GM18499 (cell line): ENCODE measurements around the gene PPP1R9A.

Experiments used
- ATAC-seq: cut with Tn5 transposase; IDR thresholded peaks from one replicate; pipeline ENCODE4 v1.9.1; 2021; ENCODE audit warnings: moderate number of reproducible peaks; ENCODE audit not compliant: insufficient read depth, unreplicated experiment

PPP1R9A gene

GRCh38 chr7:95088536-95089215, 181.3 kb downstream of the PPP1R9A start:
- ATAC-seq = no peak

GRCh38 chr7:95089414-95090315, 182.3 kb downstream of the PPP1R9A start:
- no peak for ATAC-seq

- ATAC-seq = no peak
These were observed 184.9 kb downstream of the PPP1R9A start for GRCh38 chr7:95092324-95092723.

GRCh38 chr7:95095259-95095965, 188.0 kb downstream of the PPP1R9A start:
- ATAC-seq = no peak

GRCh38 chr7:95095966-95096540, 188.7 kb downstream of the PPP1R9A start:
- no peak for ATAC-seq

GRCh38 chr7:95097291-95097690, 189.9 kb downstream of the PPP1R9A start:
- ATAC-seq = no peak

- ATAC-seq = no peak
These were observed 190.5 kb downstream of the PPP1R9A start for GRCh38 chr7:95097851-95098250.

GRCh38 chr7:95099106-95099505, 191.7 kb downstream of the PPP1R9A start:
- no peak for ATAC-seq

- no peak for ATAC-seq
These were observed 194.0 kb downstream of the PPP1R9A start for GRCh38 chr7:95101422-95101821.

- no peak for ATAC-seq
These were observed 195.3 kb downstream of the PPP1R9A start for GRCh38 chr7:95102662-95103061.

GRCh38 chr7:95104739-95105138, 197.3 kb downstream of the PPP1R9A start:
- no peak for ATAC-seq

- no peak for ATAC-seq
These were observed 198.2 kb downstream of the PPP1R9A start for GRCh38 chr7:95105627-95106026.

- ATAC-seq = no peak
These were observed 199.0 kb downstream of the PPP1R9A start for GRCh38 chr7:95106401-95106800.

GRCh38 chr7:95110707-95111106, 203.3 kb downstream of the PPP1R9A start:
- no peak for ATAC-seq

GRCh38 chr7:95113590-95113989, 206.2 kb downstream of the PPP1R9A start:
- no peak for ATAC-seq

- ATAC-seq = no peak
These were observed 218.8 kb downstream of the PPP1R9A start for GRCh38 chr7:95126053-95126709.

- no peak for ATAC-seq
These were observed 225.1 kb downstream of the PPP1R9A start for GRCh38 chr7:95132500-95132899.

- ATAC-seq = no peak
These were observed 232.5 kb downstream of the PPP1R9A start for GRCh38 chr7:95139922-95140321.

- ATAC-seq = no peak
These were observed 234.4 kb downstream of the PPP1R9A start for GRCh38 chr7:95141755-95142154.

- no peak for ATAC-seq
These were observed 236.9 kb downstream of the PPP1R9A start for GRCh38 chr7:95144256-95144655.
